GM19452 (cell line): ENCODE measurements around the gene ZNF286A.
"Not testable (repeated sequence)": the region's sequence is repeated elsewhere in the genome, so short reads cannot be mapped to it uniquely, and the experiment has no call there.

Source experiments
- ATAC-seq: cut with Tn5 transposase; IDR thresholded peaks from one replicate; pipeline ENCODE4 v1.9.1; 2021; ENCODE audit not compliant: unreplicated experiment

Gene ZNF286A

DNA sequence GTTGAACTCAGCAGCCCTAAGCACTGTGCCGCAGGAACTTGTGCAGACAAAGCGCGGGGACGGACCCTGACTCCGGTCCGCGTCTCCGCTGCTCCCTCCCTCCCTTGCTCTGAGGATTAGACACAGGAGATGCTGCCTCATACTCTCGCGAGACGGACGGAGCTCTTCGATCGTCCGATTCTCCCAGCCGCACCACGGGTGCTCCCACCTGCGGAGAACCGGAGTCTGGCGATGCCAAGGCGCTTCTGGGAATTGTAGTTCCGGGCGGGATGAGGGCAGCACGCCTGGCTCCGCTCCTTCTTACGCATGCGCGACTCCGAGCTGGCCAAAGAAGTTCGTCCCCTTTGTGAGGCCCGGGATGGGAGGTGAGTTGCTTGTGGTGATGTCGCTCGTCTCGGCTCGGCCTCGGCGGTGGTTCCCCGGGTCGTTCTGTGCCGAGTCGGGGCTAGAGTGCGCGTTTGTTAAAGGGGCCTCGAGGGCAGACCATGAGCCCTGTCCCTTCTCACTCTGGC, at the start of gene ZNF286A:
Gene ZNF286A, plus strand, starts transcription at position 340 of the 512 bp plus-strand sequence. CDS start 578 bp downstream, outside the sequence.
- peak; percentile 97 for ATAC-seq

DNA sequence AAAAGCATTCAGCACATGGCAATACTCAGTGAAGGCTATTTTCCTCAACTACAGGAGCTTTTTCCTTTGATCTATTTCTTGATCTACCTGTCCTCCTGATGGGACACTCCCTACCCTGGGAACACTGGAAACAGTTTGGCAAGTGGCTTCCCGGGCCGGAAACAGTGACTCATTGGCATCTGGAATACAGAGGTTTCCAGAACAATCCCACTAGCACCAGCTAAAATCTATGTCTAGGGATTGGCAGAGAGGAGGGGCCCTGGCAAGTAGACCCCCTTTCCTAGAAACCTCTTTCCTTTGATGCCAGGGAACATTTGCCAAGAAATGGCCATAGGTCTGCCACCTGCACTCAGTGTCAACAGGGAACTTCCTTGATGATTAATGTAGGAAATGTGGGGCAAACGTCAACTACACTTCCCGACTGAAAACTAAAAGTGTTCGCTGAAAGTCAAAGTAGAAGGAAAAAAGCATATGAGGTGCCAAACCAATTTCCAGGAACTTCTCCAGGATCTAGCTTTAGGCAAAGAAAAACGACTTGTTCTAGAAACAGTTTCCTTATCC, 49.6 kb upstream of the ZNF286A start:
- ATAC-seq: no peak

DNA sequence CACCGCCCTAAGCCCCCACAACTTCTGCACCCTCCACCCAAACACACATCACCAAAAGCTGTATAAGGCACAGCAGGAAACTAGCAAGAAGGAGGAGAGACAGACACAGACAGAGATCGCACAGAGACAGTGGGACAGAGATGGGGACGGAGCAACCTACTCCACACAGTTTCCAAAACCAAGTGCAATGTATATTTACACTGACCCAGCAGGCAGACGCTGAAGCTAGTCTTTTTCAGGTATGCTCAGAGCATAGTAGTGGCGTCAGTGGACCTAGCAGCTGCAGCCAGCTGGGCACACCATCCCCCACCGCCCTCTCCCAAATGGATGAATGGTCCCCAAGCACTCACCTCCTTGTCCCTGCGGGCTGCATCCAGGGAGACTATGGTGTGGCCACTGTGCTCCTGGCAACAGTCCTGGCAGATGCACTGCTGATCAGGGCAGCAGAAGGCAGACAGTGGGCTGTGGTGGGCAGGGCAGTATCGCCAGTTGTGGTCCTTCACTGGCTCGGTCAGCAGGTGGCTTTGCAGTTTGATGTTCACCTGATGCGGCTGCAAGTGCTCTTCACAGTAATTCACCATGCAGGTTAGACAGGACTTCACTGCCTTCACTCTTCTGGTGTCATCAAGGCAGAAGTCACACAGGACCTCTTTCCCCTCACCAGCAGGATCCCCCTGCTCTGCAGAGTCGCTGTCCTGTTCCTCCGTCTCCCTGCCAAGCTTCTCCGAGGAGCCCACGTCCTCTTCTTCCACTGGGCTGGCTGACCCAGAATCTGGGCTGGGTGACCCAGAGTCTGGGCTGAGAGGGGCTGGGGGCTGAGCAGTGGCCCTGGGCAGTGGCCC, 48.6 kb upstream of the ZNF286A start:
- ATAC-seq: no peak

DNA sequence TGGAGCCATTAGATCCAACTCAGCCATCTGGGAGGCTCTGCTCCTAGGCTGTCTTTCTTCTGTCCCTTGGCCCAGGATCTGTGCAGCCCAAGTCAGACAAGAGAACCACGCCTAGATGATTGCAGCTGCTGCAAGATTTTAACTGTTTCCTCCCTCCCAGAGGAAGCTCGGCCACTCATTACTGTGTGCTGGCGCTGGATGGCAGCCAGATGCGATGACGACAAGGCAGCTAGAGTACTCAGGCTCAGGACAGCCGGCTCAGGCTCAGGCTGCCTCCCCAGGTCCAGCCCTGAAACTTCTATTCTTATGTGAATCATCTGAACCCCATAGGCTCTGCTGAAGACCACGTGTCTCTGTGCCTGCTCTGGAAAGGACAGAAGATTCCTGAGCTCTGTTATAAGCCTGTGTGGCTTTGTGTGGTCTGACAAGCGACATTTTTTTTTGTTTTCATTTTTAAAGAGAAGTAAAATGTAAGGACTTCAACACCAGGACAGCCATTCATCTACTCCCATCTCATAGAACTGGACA, 47.9 kb upstream of the ZNF286A start:
- peak; percentile 77 for ATAC-seq

DNA sequence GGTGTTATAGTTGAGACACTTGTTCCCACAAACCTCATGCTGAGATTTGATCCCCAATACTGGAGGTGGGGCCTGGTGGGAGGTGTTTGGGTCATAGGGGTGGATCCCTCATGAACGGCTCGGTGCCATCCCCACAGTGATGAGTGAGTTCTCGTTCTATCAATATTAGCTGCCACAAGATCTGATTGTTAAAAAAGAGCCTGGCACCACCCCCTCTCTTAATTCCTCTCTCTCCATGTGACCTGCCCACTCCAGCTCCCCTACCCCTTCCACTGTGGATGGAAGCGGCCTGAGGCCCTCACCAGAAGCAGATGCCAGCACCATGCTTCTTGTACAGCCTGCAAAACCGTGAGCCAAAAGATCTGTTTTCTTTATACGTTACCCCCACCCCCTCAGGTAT, 46.6 kb upstream of the ZNF286A start:
- ATAC-seq: no peak

DNA sequence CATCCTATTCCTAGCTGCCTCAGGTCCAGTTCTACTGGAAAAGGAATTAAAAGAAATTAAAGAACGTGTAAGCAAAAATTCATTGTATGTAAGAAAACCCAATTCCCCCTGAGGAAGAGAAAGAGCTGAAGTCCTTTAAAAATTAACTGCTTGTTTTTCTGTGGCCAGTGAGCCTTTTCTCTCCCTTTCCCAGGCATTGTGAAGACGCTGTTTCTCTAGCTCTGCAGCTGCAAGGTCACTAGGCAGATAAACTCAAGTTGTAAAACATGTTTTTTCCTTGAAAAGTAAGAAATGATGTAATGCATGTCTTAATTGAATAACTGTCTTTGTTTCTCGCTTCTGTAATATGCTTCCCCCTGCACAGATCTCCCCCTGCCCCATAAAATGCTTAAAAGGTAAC, 45.2 kb upstream of the ZNF286A start:
- not testable (repeated sequence) for ATAC-seq

DNA sequence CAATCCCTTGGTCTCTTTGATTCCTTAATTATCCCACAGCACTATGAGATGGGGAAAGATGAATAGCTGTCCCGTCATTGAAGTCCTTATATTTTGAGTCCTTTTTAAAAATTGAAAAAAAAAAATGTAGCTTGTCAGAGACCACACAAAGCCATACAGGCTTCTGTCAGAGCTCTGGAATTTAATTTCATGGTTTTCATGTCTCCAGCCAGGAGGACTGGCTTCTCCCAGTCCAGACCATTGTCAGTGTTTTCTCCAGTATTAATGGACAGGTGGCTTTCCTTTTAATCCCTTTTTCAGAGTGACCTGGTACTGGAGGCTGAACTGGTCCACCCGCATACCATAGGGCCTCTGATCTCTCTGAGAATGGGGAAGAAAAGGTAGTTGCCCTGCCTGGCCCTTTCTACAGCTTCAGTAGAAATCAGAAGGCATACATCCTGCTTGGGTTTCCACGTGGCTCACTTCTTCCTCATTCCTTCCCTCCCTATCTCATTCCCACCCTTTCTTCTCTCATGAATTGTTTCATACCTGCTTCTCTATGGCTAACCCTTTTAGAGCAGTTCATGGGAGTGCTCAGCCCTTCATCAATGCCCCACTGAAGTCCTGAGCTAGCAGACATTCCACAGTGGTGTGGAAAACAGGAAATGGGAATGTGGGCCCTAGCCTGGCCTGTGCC, 44.5 kb upstream of the ZNF286A start:
- no peak for ATAC-seq

DNA sequence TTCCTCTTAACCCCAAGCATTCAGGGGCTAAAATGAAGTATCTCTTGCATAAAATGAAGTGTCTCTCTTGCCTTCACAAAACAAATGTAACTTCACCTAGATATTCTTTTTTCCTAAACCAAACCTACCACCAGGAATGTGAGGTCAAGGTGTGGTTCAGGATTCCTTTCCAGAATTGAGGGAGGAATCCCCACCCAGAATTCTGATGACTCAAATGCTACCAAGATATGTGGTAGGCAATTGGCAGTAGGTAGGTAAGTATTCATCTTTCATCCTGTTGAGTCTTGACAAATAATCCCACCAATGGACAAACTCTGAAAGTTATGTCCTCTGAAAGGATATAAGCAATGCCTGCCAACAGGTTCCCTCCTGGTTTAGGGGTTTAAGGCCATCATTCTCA, 41.7 kb upstream of the ZNF286A start:
- no peak for ATAC-seq

DNA sequence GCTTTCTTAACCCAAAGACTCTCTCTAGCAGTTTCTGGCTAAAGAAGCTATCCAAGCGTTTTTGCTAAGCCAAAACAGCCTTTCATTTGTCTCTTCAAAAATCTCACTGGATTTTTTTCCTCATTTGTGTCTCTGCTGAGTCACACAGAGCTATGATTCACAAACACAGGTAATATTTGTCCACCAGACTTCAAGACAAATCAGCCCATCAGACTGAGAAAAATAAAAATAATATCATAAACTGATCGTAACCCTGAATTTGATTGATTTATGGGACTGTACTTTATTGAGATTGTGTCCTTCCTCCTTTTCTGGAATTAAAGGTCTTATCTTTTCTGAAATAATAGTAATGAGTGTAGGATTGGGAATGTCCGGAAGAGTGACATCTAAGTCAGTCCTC, 41.3 kb upstream of the ZNF286A start:
- ATAC-seq: no peak

DNA sequence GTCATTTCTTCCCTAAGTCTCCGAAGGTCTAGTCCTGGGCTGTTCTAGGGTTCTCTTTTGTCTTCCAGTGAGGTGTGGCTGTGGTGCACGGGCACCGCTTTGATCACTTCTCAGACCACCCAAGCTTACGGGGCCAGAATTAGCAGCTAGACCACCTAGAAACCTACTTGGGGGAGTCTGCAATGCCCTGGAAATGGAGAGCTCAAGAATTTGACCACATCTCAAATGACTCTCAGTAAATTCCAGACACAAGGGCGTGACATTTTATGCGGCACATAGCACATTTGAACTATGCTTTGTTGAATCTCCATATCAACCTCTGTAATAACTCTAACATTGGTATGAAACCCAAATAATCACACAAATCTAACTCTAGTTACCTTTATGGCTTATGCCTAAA, 40.3 kb upstream of the ZNF286A start:
- ATAC-seq: no peak

DNA sequence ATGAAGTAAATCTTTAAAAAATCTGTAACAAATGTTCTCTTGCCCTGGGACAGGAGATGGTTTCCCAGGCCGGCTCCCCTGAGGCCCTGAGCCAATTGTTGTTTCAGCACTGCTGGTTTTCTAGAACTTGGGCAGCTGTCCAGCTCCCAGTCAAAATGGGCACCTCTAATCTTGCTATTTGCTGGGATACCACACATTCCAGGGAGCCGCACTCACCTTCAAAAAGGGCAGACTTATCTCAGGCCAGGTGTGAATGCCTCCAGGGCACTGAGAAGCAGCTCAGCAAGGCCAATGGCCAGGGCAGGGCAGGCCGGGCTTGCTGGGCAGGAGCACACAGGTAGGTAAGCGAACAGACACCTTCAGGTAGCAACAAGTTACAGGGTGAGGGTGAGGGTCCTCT, 39.9 kb upstream of the ZNF286A start:
- no peak for ATAC-seq

DNA sequence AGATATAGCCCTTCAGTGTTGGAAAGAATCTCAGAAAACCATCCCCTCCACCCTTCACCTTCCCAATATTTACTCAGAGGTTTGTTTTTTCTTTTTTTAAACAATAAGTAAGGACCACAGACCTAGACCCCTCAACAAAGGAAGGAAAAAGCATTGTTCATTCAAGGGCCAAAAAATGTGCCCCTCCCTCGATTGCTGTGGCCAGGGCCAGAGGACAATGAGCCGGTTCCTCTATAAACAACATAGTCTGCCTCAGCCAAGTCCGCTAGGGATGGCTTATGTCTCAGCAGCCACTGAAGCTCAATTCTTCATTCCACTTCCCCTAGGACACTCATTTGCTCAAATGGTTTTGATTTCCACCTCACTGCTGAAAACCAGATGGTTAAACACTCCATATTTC, 39.5 kb upstream of the ZNF286A start:
- no peak for ATAC-seq

DNA sequence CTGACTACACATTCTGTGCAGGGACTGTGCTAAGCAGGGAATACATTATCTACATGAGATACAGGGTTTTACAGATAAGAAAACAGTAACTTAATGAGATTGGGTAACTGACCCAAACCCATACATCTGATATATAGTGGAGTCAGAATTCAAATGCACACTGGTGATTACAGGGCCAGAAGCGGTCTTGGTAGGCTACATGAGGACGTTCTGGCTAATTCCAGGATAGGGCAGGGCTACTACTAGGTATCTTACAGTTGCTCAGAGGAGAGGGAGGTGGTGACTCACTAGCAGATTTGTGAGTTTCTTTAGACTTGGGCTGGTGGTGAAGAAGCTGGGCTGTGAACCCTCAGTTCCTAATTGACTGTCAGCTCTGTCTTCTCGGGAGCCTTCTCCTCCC, 36.9 kb upstream of the ZNF286A start:
- ATAC-seq: no peak

DNA sequence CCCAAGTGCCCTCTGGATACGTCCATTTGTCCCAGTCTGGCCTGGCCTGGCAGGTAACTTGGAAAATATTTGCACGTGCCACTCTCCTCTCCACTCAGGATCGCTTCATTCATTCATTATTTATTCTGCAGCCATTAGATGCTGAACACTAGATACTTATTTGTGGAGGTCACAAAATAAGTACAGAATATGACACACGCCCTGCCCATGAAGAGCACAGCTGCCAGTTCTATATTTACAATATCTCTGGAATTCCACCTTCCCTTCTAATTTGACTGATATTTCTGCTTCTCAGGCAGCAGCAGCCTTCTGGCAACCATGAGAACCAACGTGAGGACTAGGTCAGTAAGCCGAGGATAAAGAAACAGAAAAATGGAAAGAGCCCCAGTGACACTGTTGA, 36.4 kb upstream of the ZNF286A start:
- ATAC-seq: no peak

DNA sequence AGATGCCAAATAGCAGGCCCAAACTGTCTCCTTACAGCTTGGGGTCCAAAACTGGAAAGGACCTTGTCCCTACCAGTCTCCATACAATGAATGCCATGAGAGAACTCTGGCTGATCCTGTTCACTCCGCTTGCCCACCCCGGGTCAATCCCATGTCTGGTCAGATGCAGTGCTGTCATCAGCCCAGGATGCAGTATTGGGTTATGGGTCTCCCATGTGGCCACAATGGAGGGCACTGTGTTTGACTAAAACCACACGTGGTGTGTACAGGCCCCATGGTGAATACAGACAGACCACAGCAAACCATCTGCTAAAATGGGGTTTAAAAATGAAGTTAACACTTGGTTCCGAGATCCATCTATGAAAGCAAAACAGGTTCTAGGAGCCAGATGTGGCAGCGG, 35.9 kb upstream of the ZNF286A start:
- ATAC-seq: no peak

DNA sequence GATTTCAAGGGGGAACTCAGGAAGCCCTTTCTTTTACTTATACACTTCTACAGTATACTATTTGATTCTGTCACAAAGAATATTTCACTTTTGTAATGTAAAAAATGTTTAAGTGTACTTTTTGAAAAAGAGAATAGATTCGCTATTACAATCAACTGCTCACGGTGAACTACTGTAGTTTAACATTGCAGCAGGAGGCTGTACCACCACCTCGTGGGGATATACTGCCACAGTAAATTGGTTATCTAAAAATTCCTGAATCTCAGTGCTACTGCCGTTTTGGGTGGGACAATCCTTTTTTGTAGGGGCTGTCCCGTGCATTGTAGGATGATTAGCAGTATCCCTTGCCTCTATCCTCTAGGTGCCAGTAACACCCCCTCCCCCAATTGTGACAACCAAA, 30.0 kb upstream of the ZNF286A start:
- ATAC-seq: not testable (repeated sequence)

DNA sequence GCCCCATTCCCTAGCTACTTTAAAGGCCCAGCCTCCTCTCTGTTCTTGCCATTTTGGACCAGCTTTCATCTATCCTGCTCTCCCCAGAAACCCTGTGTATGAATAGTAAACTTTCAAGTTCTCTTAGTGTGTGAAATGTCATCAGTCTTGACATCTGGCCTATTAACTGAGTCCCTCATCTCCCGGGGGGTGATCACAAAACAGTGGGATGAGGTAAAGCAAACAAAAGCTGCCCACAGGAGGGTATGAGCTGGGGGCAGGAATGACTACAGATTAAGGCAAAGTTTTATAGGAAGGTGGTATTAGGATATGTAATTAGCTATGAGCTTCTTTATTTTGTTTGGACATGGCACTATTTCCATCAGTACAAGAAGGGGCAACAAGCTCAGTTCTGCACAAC, 24.9 kb upstream of the ZNF286A start:
- ATAC-seq: not testable (repeated sequence)

DNA sequence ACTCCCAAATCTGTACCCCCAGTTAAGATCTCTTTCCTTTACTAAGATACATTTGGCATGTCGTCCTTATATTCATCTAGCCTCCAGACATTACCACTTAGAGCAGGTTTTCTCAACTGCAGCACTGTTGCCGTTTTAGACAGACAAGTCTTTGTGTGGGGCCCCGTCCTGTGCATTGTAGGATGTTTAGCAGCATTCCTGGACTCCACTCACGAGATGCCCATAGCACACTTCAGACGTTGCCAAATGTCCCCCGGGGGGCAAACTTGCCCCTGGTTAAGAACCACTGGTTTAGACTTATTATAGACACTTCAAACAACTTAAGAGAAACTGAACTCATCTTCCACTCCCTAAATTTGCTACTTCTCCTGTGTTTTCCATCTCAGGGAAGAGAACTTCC, 23.6 kb upstream of the ZNF286A start:
- ATAC-seq: not testable (repeated sequence)

DNA sequence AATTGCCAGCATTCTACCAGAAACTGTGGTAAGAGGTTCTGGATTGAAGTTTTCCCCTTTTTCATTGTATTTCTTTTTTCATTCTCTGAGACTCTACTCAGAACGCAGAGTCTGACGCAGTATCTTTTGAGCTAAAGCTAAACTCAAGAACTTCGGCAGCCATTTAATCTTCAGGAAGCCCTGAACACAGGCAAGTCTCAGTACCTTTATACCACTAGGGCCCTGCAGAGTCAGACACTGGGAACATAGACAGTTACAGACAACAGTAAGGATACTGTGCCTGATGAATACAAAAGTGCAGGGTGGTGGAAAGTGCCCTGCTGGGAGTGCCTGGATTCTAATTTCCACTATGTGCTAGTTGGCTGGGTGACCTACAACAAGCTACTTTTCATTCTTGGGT, 16.4 kb upstream of the ZNF286A start:
- not testable (repeated sequence) for ATAC-seq

DNA sequence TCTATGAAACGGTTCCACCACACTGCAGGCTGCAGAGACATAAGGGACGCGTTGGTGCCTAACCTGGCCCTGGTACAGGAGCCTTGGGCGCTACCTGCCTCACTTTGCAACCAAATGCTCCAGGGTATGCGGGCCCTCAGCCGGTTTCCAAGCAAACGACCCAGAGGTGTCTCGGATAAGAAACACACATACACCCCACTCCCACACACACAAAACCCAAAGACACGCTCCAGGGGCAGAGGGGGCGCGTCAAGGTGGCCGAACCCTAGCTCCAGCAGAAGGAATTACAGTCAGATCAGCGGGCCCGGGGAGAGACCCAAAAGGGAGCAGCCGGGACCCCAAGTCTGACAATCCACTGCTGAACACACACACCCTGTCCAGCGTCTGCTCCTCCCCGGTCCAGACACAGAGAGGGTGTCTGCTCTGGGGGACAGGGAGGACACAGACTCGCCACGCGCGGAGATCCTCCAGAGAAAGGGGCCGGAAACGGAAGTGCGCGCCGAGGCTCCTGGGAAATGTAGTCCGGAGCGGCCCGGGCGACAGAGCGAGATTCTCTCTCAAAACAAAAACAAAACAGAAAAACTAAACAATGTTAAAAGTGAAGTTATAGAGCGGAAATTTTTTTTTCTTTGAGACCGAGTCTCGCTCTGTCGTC, 15.6 kb upstream of the ZNF286A start, which contains the start of gene TRIM16:
Gene TRIM16, minus strand, starts transcription at position 488 of the 655 bp plus-strand sequence. CDS start 32,702 bp downstream, outside the sequence.
- ATAC-seq: peak; percentile 95

DNA sequence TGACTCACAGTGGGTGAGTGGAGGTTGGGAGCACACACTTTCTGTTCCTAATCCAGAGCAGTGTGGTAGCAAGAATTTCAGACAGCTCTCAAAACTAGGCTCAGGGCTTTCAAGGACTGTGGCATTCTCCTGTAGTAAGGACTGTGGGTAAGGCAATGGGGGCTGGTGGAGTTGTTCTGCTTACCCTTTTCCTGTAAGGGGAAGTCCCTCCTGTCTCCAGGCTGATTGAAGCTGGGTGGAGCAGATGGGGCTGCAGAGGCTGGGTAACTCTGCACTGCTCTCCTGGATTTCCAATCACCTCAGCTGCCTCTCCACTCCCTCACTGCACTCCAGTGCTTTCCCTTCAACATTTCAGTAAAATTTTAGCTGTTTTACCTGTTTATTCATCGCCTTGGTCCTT, 12.1 kb upstream of the ZNF286A start:
- not testable (repeated sequence) for ATAC-seq
